TTC549 (cell line): ENCODE data around the gene PHKB.
"Not testable (repeated sequence)": the region's sequence is repeated elsewhere in the genome, so short reads cannot be mapped to it uniquely, and the experiment has no call there.

ENCODE experiments used
- FAIRE-seq: peaks from 2 replicates; lab custom pipeline; 2012; peaks lifted over from hg19 to GRCh38; lab: Jason Lieb, UNC

The PHKB gene

DNA sequence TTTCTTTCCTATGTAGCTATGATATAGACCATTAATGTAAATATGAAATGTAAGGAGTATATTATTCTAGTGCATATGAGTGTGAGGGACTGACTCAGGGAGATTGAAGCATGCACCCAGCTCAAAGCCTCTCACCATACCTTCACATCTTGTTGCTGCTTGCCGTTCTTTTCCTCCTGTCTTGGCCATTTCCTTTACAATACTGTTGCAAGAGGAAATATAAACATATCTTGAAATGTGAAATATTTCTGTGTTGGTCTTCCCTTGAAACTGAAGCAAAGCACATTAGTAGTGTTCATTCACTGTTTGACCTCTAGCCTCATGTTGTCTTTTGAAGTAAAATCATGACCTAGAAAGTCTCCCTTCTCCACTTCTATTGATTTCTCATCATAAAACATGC lies 46.6 kb downstream of the PHKB start:
- no peak for FAIRE-seq

DNA sequence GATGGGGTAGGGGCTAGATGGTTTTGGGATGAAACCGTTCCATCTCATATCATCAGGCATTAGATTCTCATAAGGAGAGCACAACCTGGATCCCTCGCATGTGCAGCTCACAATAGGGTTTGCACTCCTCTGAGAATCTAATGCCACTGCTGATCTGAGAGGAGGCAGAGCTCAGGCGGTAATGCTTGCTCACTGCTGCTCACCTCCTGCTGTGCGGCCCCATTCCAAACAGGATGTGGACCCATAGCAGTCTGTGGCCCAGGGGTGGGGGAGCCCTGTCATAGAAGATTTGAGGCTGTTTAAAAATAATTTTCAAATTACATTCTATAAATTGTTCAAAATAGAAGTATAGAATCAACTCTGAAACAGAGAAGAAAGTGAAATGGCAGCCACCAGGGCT lies 50.8 kb downstream of the PHKB start:
- FAIRE-seq = no peak

DNA sequence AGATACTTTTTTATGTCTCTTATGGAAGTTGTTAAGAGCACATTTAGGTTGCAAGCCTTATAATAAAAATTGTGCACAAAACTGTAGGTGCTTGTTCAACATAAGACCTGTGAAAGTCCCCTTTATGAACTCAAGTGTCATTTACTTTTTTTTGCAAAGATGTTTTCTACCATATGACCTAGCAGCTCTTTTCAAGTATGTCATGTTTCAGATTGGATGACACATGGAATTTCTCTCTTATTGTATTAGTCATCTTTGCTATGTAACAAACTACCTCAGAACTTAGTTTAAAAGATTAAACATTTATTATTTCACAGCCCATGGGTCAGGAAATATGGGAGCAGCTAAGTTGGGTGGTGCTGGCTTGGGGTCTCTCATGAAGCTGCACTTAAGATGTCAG lies 57.9 kb downstream of the PHKB start:
- no peak for FAIRE-seq

DNA sequence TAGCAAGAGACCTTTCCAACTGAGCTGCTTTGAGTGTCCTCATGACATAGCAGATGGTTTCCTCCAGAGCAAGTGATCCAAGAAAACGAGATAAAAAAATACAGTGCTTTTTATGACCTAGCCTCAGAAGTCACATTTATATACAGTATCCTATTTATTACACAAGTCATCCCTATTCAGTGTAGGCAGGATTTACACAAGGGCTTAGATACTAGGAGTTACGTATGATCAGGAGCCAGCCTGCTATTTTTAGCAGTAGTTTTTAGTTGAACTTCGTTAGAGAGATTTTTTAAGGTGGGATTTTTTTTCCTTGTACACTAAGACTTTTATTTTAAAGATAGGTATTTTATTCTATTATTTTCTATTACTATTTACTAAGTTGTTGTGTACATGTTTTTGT lies 58.4 kb downstream of the PHKB start:
- FAIRE-seq = no peak

DNA sequence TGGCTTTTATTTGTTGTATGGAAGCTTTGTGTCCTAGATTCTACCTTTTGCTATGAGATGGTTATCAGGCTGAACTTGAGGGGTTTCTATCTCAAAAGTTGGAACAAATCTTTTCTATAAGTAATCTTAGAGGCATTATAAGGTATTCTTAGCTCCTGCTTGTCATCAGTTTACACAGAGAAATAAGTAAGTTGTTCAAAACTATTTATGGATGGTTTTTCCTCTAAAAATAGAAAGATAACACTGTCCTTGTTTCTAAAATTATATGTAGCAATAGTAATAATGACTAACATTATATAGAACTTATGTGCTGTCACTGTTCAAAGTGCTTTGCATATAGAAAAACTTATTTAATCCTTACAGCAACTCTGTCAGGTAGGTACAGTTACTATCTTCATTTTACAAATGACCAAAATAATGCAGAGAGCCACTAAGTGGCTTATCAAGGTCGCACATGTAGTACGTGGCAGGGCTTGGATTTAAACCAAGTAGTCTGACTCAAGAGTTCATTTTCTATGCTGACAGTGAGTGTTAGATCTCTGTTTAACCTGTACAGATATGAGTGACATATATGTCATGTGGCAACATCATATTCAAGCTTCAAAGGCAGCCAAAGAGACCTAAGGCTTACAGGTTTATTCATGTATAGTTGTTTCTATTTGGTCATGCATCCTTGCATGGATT lies 59.0 kb downstream of the PHKB start:
- no peak for FAIRE-seq

DNA sequence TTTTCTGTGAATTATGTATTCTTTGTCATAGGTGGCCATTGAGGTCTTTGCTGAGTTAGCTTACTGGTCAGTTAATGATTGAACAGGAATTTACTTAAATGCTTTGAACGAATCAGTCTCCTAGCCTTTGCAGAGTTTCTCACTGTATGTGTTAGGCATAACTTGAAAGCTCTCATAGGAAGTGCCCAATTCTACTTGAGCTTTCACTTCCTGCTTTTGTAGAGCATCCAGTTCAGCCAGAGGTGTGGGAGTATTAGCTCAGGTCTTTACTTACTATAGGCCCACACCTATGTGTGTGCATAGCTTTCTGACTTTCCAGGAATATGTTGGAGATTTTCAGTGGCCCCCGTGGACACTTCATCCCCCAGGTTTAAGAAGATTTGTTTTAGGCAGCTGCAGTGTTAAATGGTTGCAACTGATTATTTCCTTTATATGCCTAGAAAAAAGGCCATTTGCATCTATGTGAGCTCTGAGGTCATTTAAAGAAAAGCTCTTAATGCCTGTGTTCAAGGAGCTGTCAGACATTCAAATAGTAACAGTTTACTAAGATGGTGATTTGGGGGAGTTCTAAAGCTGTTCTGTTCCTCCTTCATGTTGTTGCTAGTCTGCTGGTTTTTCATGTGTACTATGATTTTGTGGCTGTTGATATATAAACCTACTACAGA lies 62.3 kb downstream of the PHKB start:
- FAIRE-seq = no peak

DNA sequence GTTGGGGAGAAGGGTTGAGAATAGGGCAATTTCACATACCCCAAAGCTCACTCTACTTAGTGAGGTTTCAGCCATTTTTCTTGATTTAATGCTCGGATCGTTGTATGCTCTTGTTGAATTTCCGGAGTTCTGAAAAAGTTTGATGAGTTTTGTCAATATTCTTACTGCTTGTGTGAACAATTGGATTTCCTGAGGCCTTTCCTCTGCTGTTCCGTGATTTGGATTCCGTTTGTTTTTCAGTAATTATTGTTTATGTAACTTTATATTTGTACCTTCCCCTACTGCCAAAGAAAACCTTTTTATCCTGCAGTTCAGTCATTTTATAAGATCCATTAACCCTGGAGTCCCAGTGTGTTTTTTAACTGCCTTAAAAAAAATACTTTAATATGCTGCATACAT lies 62.9 kb downstream of the PHKB start:
- FAIRE-seq = no peak

DNA sequence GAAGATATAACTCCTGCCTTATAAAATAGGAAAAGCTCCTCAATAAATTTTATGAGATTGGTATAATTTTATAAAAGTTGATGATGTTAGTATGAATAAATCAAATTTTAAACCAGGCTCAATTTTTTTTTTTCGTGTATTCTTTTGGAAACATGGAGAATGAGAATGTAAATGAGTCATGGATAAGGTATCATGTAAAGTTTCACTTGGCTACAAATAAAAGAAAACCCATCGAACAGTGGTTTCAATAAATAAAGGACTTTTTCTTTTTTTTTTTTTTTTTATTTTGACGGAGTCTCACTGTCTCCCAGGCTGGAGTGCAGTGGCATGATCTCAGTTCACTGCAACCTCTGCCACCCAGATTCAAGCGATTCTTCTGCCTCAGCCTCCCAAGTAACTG lies 67.3 kb downstream of the PHKB start:
- no peak for FAIRE-seq

DNA sequence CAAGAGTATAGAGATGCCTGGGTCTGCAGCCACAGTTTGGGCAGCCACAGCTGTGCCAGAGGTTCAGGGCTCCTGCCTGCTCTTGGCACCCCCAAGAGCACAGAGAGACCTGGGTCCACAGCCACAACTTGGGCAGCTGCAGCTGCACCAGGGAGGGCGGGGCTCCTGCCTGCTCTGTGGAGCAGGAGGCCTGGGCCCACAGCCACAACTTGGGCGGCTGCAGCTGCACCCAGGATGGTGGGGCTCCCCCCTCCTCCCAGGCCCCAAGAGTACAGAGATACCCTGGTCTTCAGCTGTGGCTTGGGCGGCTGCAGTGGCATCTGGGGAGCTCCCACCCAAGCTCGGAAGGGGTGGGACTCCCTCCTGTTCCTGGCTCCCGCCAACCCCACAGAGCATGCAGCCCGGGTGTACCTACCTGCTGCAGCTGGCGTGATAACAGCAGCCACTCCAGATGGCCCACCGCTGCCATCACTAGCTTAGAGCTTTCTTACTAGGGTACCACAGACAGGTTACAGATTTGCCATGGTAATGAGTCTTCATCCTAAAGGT lies 72.7 kb downstream of the PHKB start:
- FAIRE-seq = no peak

DNA sequence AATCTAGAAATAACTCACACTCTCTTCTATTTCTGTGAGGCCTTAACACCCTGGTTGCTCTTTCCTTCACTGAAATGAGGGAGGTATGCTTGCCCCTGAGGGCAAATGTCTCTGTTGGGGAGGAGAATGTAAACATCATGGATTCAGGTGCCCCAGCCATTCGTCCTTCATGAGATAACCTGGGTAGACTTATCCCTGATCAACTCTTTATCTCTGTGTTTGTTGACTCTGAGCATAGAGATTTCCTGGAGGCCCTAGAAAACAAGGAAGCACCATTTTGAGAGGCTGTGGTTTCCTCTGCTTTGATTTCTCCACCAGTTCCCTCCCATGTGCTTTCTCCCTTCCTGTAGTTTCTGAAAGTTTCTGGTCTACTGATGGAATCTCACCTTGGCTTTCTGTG lies 77.3 kb downstream of the PHKB start:
- FAIRE-seq = no peak

DNA sequence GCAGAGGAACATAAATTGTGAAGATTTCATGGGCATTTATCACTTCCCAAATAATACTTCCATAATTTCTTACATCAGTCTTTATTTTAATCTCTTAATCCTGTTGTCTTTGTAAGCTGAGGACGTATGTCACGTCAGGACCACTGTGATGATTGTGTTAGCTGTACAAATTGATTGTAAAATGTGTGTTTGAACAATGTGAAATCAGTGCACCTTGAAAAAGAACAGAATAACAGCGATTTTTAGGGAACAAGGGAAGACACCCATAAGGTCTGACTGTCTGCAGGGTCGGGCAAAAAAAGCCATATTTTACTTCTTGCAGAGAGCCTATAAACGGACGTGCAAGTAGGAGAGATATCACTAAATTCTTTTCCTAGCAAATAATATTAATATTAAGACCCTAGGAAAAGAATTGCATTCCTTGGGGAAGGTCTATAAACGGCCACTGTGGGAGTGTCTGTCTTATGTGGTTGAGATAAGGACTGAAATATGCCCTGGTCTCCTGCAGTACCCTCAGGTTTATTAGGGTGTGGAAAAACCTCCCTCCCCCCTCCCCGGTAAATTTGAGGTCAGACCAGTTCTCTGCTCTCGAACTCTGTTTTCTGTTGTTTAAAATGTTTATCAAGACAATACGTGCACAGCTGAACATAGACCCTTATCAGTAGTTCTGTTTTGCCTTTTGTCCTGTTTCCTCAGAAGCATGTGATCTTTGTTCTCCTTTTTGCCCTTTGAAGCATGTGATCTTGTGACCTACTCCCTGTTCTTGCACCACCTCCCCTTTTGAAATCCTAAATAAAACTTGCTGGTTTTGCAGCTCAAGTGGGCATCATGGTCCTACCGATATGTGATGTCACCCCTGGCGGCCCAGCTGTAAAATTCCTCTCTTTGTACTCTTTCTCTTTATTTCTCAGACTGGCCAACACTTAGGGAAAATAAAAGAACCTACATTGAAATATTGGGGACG lies 78.9 kb downstream of the PHKB start:
- not testable (repeated sequence) for FAIRE-seq

DNA sequence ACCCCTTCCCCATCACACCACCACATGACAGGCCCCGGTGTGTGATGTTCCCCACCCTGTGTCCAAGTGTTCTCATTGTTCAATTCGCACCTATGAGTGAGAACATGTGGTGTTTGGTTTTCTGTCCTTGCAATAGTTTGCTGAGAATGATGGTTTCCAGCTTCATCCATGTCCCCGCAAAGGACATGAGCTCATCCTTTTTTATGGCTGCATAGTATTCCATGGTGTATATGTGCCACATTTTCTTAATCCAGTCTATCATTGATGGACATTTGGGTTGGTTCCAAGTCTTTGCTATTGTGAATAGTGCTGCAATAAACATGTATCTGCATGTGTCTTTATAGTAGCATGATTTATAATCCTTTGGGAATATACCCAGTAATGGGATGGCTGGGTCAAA lies 80.0 kb downstream of the PHKB start:
- not testable (repeated sequence) for FAIRE-seq

DNA sequence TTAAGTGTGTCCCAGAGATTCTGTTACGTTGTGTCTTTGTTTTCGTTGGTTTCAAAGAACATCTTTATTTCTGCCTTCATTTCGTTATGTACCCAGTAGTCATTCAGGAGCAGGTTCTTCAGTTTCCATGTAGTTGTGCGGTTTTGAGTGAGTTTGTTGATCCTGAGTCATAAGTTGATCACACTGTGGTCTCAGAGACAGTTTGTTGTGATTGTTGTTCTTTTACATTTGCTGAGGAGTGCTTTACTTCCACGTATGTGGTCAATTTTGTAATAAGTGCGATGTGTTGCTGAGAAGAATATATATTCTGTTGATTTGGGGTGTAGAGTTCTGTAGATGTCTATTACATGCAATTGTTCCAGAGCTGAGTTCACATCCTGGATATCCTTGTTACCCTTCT lies 83.1 kb downstream of the PHKB start:
- FAIRE-seq = not testable (repeated sequence)

DNA sequence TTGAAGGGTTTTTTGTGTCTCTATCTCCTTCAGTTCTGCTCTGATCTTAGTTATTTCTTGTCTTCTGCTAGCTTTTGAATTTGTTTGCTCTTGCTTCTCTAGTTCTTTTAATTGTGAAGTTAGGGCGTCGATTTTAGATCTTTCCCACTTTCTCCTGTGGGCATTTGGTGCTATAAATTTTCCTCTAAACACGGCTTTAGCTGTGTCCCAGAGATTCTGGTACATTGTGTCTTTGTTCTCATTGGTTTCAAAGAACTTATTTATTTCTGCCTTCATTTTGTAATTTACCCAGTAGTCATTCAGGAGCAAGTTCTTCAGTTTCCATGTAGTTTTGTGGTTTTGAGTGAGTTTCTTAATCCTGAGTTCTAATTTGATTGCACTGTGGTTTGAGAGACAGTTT lies 90.1 kb downstream of the PHKB start:
- not testable (repeated sequence) for FAIRE-seq

DNA sequence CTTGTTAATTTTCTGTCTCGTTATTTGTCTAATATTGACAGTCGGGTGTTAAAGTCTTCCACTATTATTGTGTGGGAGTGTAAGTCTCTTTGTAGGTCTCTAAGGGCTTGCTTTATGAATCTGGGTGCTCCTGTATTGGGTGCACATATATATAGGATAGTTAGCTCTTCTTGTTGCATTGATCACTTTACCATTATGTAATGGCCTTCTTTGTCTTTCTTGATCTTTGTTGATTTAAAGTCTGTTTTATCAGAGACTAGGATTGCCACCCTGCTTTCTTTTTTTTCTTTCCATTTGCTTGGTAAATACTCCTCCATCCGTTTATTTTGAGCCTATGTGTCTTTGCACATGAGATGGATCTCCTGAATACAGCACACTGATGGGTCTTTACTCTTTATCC lies 90.6 kb downstream of the PHKB start:
- not testable (repeated sequence) for FAIRE-seq

DNA sequence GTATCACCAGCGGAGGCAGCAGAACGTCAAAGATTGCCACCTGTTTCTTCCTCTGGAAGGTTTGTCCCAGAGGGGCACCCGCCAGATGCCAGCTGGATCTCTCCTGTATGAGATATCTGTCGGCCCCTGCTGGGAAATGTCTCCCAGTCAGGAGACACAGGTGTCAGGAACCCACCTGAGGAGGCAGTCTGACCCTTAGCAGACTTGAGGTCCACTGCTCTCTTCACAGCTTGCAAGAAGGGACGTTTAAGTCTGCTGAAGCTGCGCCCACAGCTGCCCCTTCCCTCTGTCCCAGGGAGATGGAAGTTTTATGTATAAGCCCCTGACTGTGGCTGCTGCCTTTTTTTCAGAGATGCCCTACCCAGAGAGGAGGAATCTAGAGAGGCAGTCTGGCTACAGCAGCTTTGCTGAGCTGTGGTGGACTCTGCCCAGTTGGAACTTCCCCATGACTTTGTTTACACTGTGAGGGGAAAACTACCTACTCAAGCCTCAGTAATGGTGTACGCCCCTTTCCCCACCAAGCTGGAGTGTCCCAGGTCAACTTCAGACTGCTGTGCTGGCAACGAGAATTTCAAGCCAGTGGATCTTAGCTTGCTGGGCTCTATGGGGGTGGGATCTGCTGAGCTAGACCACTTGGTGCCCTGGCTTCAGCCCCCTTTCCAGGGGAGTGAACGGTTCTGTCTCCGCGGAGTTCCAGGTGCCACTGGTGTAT lies 92.9 kb downstream of the PHKB start:
- FAIRE-seq = no peak

DNA sequence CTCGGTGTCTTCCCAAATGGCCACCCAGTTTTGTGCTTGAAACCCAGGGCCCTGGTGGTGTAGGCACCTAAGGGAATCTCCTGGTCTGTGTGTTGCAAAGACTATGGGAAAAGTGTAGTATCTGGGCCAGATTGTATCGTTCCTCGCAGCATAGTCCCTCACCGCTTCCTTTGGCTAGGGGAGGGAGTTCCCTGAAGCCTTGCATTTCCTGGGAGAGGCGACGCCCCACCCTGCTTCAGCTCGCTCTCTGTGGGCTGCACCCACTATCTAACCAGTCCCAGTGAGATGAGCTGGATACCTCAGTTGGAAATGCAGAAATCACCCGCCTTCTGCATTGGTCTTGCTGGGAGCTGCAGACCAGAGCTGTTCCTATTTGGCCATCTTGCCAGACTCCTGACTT lies 93.5 kb downstream of the PHKB start:
- not testable (repeated sequence) for FAIRE-seq

DNA sequence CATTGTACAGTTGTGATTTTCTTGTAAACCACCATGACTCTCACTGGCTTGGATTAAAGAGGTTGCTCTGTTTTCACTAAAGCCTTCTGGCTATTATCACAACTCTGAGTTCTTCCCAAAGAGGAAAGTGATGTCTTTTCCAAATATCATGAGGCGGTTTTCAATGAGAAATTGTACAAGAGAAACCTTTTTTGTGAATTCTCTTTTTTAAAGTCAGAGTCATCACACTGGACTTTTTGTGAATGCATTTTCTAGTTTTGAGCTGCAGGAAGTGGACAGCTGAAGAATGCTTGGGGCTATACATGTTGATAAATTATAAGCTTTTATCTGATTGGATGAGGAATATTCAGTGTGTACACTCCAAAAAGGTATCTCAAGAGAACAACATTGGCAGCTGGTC lies 100.2 kb downstream of the PHKB start:
- no peak for FAIRE-seq

DNA sequence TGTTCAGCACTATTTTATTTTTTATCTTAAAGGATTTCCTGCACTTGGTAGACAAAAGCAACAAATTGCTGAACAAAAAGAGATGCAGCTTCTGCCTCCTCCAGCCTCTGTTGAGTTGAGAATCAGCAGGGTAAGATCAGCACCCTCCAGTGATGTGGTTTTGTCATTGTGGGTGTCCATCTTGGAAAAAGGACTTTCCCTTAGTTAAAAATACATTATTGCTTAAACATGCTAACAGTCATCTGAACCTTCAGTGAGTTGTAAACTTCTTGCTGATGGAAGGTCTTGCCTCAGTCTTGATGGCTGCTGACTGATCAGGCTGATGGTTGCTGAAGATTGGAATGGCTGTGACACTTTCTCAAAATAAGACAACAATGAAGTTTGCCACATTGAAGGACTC lies 101.2 kb downstream of the PHKB start:
- FAIRE-seq = no peak

DNA sequence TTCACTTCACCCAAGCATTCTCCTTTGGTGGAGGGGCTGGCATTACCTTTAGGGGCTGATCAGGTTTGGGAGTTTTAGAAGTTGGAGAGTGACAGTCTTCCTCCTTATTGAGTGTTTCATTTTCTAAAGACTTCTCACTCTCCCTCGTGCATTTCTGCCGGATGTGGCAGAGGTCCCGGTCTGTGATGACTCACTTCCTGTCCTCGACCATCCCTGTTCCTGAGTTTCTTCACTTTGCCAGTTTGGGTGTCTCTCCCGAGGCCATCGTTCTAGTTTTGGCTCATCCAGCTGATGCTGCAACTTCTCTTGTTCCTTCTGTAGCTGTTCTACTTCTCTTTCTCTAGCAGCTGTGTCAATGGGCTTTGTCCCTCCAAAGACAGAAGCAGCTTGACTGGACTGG lies 104.3 kb downstream of the PHKB start:
- no peak for FAIRE-seq

DNA sequence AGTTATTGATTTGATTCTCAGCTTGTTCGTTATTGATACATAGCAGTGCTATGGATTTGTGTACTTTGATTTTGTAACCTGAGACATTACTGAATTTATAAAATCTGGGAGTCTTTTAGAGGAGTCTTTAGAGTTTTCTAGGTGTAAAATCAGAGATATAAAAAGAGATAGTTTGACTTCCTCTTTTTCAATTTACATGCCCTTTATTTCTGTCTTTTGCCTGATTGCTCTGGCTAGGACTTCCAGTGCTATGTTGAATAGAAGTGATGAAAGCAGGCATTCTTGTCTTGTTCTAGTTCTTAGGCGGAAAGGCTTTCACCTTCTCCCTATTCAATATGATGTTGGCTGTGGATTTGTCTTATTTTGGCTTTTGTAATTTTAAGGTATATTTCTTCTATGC lies 106.2 kb downstream of the PHKB start:
- FAIRE-seq = no peak

DNA sequence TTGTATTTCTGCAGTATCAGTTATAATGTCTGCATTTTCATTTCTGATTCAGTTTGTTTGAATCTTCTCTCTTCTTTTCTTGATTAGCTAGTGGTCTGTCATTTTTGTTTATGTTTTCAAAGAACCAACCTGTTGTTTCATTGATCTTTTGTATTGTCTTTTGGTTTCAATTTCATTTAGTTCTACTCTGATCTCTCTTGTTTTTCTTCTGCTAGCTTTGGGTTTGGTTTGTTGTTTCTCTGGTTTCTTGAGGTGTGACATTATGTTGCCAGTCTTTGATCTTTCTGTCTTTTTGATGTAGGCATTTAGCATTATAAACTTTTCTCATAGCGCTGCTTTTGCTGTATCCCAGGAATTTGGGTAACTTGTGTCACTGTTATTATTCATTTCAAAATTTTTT lies 107.2 kb downstream of the PHKB start:
- no peak for FAIRE-seq
